Neural cell (in vitro differentiated cells): ENCODE measurements around the gene TNRC6C. TPM values are rescaled to one million over a fixed set of nuclear protein-coding genes. Genes with fewer than 3 reads are reported as not detected.

Experiments
- H2AFZ ChIP-seq: fragments of 200-600, 300-800 bp; sonication (generic), shearing (Covaris generic); 2 replicates; pipeline ENCODE4 v1.6.0; 2014; ENCODE audit warnings: low read depth, mild to moderate bottlenecking, antibody characterized with exemption, low read length, moderate library complexity
- H3F3A ChIP-seq: fragments of 200-600 bp; shearing (Covaris generic); 2 replicates; pipeline ENCODE4 v1.6.1; 2016; ENCODE audit warnings: mild to moderate bottlenecking, moderate library complexity, mixed read lengths, antibody characterized with exemption, low read length; ENCODE audit not compliant: insufficient read depth, poor library complexity, severe bottlenecking
- H3K27ac ChIP-seq: fragments of 200-600, 300-800 bp; sonication (generic), shearing (Covaris generic); 2 replicates; pipeline ENCODE4 v1.5.1; 2014; ENCODE audit warnings: mild to moderate bottlenecking, low read length, moderate library complexity
- H3K27me3 ChIP-seq: fragments of 300-800, 200-600 bp; sonication (generic), shearing (Covaris generic); 2 replicates; pipeline ENCODE4 v1.6.0; 2014; ENCODE audit warnings: mild to moderate bottlenecking, low read depth, low read length, moderate library complexity; ENCODE audit not compliant: insufficient read depth
- H3K36me3 ChIP-seq: fragments of 300-800, 200-600 bp; sonication (generic), shearing (Covaris generic); 2 replicates; pipeline ENCODE4 v1.5.1; 2014; ENCODE audit warnings: mild to moderate bottlenecking, antibody characterized with exemption, low read length, moderate library complexity; ENCODE audit not compliant: insufficient read depth
- H3K4me2 ChIP-seq: fragments of 300-800, 200-600 bp; sonication (generic), shearing (Covaris generic); 2 replicates; pipeline ENCODE4 v1.6.0; 2014; ENCODE audit warnings: mild to moderate bottlenecking, low read length
- H3K4me3 ChIP-seq: fragments of 300-800, 200-600 bp; sonication (generic), shearing (Covaris generic); 2 replicates; pipeline ENCODE4 v1.5.1; 2014; ENCODE audit warnings: mild to moderate bottlenecking, low read length, moderate library complexity
- H3K79me2 ChIP-seq: fragments of 200-600 bp; shearing (Covaris generic); replicated peaks from 2 replicates; pipeline ENCODE4 v1.6.0; 2014; ENCODE audit warnings: mild to moderate bottlenecking, low read length, moderate library complexity; ENCODE audit not compliant: insufficient read depth
- H3K9ac ChIP-seq: fragments of 300-800, 200-600 bp; sonication (generic), shearing (Covaris generic); 2 replicates; pipeline ENCODE4 v1.6.1; 2016; ENCODE audit warnings: mild to moderate bottlenecking, low read length, mixed read lengths
- H3K9me2 ChIP-seq: fragments of 200-600 bp; shearing (Covaris generic); 2 replicates; pipeline ENCODE4 v1.6.1; 2016; ENCODE audit warnings: mild to moderate bottlenecking, low read length, mixed read lengths; ENCODE audit not compliant: insufficient read depth
- H3K9me3 ChIP-seq: fragments of 200-600, 300-800 bp; sonication (generic), shearing (Covaris generic); 2 replicates; pipeline ENCODE4 v1.6.1; 2016; ENCODE audit warnings: mild to moderate bottlenecking, mixed run types, low read length, moderate library complexity, mixed read lengths
- H4K20me1 ChIP-seq: fragments of 200-600 bp; shearing (Covaris generic); 2 replicates; pipeline ENCODE4 v1.6.1; 2016; ENCODE audit warnings: mild to moderate bottlenecking, mixed run types; ENCODE audit not compliant: insufficient read depth
- EP300 ChIP-seq: fragments of 450-650 bp; conservative IDR thresholded peaks from 2 replicates; pipeline ENCODE4 v1.6.1; 2014; ENCODE audit warnings: antibody characterized with exemption, mild to moderate bottlenecking, moderate library complexity; ENCODE audit not compliant: poor library complexity, severe bottlenecking
- EZH2 ChIP-seq: fragments of 200-600, 300-800 bp; shearing (Covaris generic), sonication (generic); IDR thresholded peaks from 2 replicates; pipeline ENCODE4 v1.6.1; 2014; ENCODE audit warnings: antibody characterized with exemption, low read length, borderline replicate concordance, mild to moderate bottlenecking; ENCODE audit not compliant: insufficient read depth, poor library complexity, severe bottlenecking
- MXI1 ChIP-seq: fragments of 450-650 bp; conservative IDR thresholded peaks from 2 replicates; pipeline ENCODE4 v1.6.1; 2014; ENCODE audit warnings: antibody characterized with exemption, mild to moderate bottlenecking; ENCODE audit not compliant: poor library complexity, severe bottlenecking
- POLR2AphosphoS5 ChIP-seq: IDR thresholded peaks from 2 replicates; pipeline ENCODE4 v1.6.1; 2012
- RAD21 ChIP-seq: fragments of 450-650 bp; conservative IDR thresholded peaks from 2 replicates; pipeline ENCODE4 v1.6.1; 2014; ENCODE audit warnings: antibody characterized with exemption, mild to moderate bottlenecking, moderate library complexity
- SMC3 ChIP-seq: fragments of 450-650 bp; conservative IDR thresholded peaks from 2 replicates; pipeline ENCODE4 v1.6.1; 2014; ENCODE audit warnings: antibody characterized with exemption, mild to moderate bottlenecking, moderate library complexity; ENCODE audit not compliant: poor library complexity
- TAF1 ChIP-seq: IDR thresholded peaks from 2 replicates; pipeline ENCODE4 v1.6.1; 2012; ENCODE audit warnings: low read depth
- polyA plus RNA-seq: library from polyadenylated mRNA; depleted of rRNA; stranded (reverse); fragments of >200 nt; gene quantifications from 2 replicates; pipeline ENCODE4 v1.2.3, GENCODE V29; 2014
- TF ChIP-seq, protein P1 (sequence below): fragments of 450-650 bp; IDR thresholded peaks from 2 replicates; pipeline ENCODE4 v1.5.1; 2014; ENCODE audit warnings: antibody characterized with exemption, mild to moderate bottlenecking, moderate library complexity; ENCODE audit not compliant: poor library complexity, severe bottlenecking
- TF ChIP-seq, protein P2 (sequence below): IDR thresholded peaks from 2 replicates; pipeline ENCODE4 v1.6.1; 2012; ENCODE audit warnings: borderline replicate concordance

The TNRC6C gene
- polyA plus RNA-seq, 1 donor from 2014 or later, result 15.4 TPM

GRCh38 chr17:78120537-78120936, 162.0 kb downstream of the TNRC6C start:
- Histone ChIP-seq H3K9ac (no peak overlapping the region), H2AFZ (no peak overlapping the region), H3K4me2 (no peak overlapping the region), H3K36me3 (no peaks in the 10 kb centered on the region), H3K27ac (no peak overlapping the region), H3K9me2 (no peaks in the 10 kb centered on the region), H3K27me3 (no peaks in the 10 kb centered on the region), H4K20me1 (no peaks in the 10 kb centered on the region), H3F3A (no peaks in the 10 kb centered on the region), H3K4me3 (no peak overlapping the region), H3K79me2 (no peaks in the 10 kb centered on the region), H3K9me3 (no peaks in the 10 kb centered on the region)
- no peak for TF ChIP-seq POLR2AphosphoS5
- TF ChIP-seq MXI1, result no peak
- TF ChIP-seq, protein P1, sequence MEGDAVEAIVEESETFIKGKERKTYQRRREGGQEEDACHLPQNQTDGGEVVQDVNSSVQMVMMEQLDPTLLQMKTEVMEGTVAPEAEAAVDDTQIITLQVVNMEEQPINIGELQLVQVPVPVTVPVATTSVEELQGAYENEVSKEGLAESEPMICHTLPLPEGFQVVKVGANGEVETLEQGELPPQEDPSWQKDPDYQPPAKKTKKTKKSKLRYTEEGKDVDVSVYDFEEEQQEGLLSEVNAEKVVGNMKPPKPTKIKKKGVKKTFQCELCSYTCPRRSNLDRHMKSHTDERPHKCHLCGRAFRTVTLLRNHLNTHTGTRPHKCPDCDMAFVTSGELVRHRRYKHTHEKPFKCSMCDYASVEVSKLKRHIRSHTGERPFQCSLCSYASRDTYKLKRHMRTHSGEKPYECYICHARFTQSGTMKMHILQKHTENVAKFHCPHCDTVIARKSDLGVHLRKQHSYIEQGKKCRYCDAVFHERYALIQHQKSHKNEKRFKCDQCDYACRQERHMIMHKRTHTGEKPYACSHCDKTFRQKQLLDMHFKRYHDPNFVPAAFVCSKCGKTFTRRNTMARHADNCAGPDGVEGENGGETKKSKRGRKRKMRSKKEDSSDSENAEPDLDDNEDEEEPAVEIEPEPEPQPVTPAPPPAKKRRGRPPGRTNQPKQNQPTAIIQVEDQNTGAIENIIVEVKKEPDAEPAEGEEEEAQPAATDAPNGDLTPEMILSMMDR, result no peak
- TF ChIP-seq, protein P2, sequence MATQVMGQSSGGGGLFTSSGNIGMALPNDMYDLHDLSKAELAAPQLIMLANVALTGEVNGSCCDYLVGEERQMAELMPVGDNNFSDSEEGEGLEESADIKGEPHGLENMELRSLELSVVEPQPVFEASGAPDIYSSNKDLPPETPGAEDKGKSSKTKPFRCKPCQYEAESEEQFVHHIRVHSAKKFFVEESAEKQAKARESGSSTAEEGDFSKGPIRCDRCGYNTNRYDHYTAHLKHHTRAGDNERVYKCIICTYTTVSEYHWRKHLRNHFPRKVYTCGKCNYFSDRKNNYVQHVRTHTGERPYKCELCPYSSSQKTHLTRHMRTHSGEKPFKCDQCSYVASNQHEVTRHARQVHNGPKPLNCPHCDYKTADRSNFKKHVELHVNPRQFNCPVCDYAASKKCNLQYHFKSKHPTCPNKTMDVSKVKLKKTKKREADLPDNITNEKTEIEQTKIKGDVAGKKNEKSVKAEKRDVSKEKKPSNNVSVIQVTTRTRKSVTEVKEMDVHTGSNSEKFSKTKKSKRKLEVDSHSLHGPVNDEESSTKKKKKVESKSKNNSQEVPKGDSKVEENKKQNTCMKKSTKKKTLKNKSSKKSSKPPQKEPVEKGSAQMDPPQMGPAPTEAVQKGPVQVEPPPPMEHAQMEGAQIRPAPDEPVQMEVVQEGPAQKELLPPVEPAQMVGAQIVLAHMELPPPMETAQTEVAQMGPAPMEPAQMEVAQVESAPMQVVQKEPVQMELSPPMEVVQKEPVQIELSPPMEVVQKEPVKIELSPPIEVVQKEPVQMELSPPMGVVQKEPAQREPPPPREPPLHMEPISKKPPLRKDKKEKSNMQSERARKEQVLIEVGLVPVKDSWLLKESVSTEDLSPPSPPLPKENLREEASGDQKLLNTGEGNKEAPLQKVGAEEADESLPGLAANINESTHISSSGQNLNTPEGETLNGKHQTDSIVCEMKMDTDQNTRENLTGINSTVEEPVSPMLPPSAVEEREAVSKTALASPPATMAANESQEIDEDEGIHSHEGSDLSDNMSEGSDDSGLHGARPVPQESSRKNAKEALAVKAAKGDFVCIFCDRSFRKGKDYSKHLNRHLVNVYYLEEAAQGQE, result no peak
- TF ChIP-seq SMC3, result no peak
- TF ChIP-seq RAD21, result no peak
- TF ChIP-seq EZH2, result no peak
- TF ChIP-seq TAF1, result no peak
- TF ChIP-seq EP300, result no peak

DNA sequence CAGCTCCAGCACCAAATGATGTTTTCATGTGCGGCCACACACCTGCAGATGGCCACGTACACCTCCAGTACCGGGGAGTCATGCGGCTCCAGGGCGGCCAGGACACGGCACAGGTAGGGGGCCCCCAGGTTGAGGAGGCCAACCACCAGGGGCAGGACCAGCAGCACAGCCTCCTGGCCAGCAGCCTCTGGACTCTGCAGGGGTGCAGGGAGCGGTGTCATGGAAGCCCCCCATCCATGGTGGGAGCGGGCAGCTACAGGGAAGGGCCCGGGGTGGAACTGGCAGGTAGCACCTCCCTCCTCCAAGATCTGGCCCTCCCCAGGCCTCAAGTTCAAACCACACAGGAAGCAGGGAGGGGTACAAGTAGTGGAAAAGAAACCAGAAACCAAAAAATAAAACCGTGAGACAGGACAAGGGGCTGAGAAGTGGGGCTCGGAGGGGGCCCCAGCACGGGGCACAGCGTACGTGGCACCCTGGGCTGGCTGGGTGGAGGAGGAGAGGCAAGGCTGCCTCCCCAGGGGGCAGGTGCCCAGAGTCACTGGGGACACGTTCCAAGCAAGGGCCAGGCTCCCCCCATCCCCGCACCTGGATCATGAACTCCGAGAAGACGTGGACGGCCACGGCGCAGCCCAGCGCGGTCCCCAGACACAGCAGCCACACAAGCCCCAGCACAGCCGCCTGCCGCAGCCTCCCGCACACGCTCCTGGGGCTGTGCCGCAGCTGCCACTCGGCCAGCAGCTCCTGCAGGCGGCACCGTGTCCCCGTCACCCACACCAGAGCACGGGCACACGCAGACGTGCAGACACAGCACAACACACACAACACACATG, 162.7 kb downstream of the TNRC6C start:
- Histone ChIP-seq H3K9me2 (no peaks in the 10 kb centered on the region), H3K4me3 (no peak overlapping the region), H3K27ac (no peak overlapping the region), H3K9ac (no peak overlapping the region), H3K27me3 (no peaks in the 10 kb centered on the region), H3K4me2 (no peak overlapping the region), H3K79me2 (no peaks in the 10 kb centered on the region), H4K20me1 (no peaks in the 10 kb centered on the region), H3K9me3 (no peaks in the 10 kb centered on the region), H3F3A (no peaks in the 10 kb centered on the region), H2AFZ (no peak overlapping the region), H3K36me3 (no peaks in the 10 kb centered on the region)
- no peak for TF ChIP-seq MXI1
- no peak for TF ChIP-seq SMC3
- no peak for TF ChIP-seq EP300
- TF ChIP-seq POLR2AphosphoS5, result no peak
- no peak for TF ChIP-seq EZH2
- TF ChIP-seq, protein P1, result no peak
- TF ChIP-seq RAD21, result no peak
- no peak for TF ChIP-seq TAF1
- TF ChIP-seq, protein P2, result no peak
